Activated CD4-positive, alpha-beta memory T cell treated with anti-CD3 and anti-CD28 coated beads, Interleukin-2, amount 10 ng/mL, durations not matched to agents 7 days and 5 days (primary cell): Measurements from ENCODE around the gene RGS9. TPM values are rescaled to one million over a fixed set of nuclear protein-coding genes. Genes with fewer than 3 reads are reported as not detected.
A peak's percentile ranks its signal among the peaks of the same experiment; 100 is the strongest.
"Not testable (repeated sequence)": the region's sequence is repeated elsewhere in the genome, so short reads cannot be mapped to it uniquely, and the experiment has no call there.

ENCODE experiments used
- CTCF ChIA-PET: fragments of 350-600 bp; sonication (Branson Sonifier 250); formaldehyde crosslinking; loops from one replicate; lab custom pipeline; 2021; ENCODE audit warnings: antibody characterized with exemption, inconsistent platforms; lab: Charles Lee
- POLR2A ChIA-PET: fragments of 350-600 bp; sonication (Branson Sonifier 250); formaldehyde crosslinking; loops from one replicate; lab custom pipeline; 2021; ENCODE audit warnings: antibody characterized with exemption; lab: Charles Lee
- DNase-seq: peaks from one replicate; pipeline ENCODE4 v3.0.0-alpha.2; 2020
- H3K27ac Mint-ChIP-seq: one replicate; pipeline ENCODE4 v1.8.0; 2021; ENCODE audit warnings: mild to moderate bottlenecking, mixed read lengths
- H3K27me3 Mint-ChIP-seq: one replicate; pipeline ENCODE4 v1.8.0; 2021; ENCODE audit warnings: mixed read lengths
- H3K36me3 Mint-ChIP-seq: one replicate; pipeline ENCODE4 v1.8.0; 2021; ENCODE audit warnings: low read depth, mixed read lengths
- H3K4me1 Mint-ChIP-seq: one replicate; pipeline ENCODE4 v1.8.0; 2021; ENCODE audit warnings: mixed read lengths
- H3K4me3 Mint-ChIP-seq: one replicate; pipeline ENCODE4 v1.8.0; 2021; ENCODE audit warnings: mild to moderate bottlenecking, mixed read lengths
- H3K9me3 Mint-ChIP-seq: one replicate; pipeline ENCODE4 v1.8.0; 2021; ENCODE audit warnings: mixed read lengths
- total RNA-seq, 2 experiments: library from RNA; stranded (reverse); gene quantifications; one replicate each; pipeline ENCODE4 v1.2.3, GENCODE V29; 2021

The RGS9 gene
- total RNA-seq, result 10 to 100 TPM; 30.4 to 31.2 TPM

DNA sequence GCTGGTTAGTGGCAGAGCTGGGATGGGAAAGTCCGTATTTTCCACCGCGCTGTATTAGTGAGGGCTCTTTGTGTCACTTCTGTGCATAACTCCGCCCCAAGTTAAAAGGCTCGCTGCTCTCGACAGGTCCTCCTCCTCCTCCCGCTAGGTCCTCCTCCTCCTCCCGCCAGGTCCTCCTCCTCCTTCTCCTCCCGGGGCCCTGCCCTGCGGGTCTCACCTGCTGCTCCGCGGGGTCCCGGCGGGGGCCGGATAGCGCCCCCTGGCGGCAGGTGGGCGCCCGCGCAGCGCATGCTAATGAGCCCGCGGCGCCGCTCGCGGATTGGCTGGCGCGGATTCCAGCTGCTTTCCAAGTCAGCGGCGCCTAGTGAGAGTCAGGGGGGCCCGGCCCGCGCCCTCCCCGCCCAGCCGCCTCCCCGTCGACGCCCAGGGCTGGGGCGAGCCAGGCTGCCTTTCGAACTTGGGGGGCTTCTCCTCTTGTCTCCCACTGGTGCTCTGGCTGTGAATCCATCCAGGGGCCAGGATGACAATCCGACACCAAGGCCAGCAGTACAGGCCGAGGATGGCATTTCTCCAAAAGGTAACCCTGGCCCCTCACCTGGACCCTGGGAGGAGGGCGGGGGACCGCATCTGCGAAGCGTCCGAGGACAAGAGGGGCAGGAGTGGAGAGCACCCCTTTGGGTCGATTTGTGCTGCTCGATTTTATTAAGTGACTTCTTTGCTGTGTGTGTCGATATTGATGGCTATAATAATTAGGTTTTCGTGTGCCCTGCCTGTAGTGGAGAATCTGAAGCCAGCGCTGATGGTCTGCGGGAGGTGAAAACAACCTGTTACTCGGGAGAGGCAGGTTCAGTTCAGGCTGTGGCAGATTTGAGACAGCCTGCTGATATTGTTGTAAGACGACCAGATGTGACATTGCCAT is at the start of gene RGS9:
Gene RGS9 (plus strand): TSS at position 350 of the 919 bp plus-strand sequence. CDS start 171 bp downstream, at position 521.
- peak within 1 kb of the TSS; percentile 84 for H3K4me3 Mint-ChIP-seq
- POLR2A ChIA-PET, result interaction anchor here (0.5 to 10.6 kb wide), 13 partner anchors 10 to 162 kb away, joined by 3 to 69 read pairs (median 5); no protein-coding TSS in a partner anchor
- H3K4me1 Mint-ChIP-seq, result peaks cover 51% of the 10 kb centered on the region
- H3K9me3 Mint-ChIP-seq, result no peaks in the 10 kb centered on the region
- peak within 1 kb of the TSS; percentile 41 for H3K27ac Mint-ChIP-seq
- CTCF ChIA-PET, result interaction anchor here (0.5 to 6.0 kb wide), 40 partner anchors 9 to 1684 kb away, joined by 3 to 69 read pairs (median 6); partner anchors contain the start of gene GNA13
- H3K36me3 Mint-ChIP-seq, result peaks cover 20% of the 10 kb centered on the region
- peak; percentile 90 for DNase-seq
- H3K27me3 Mint-ChIP-seq, result no peaks in the 10 kb centered on the region

GRCh38 chr17:65088621-65089360 is 48.4 kb upstream of the RGS9 start:
- no peak for DNase-seq
- POLR2A ChIA-PET, result no interaction called here
- no peak overlapping the region for H3K4me3 Mint-ChIP-seq
- peaks cover 6% of the 10 kb centered on the region for H3K4me1 Mint-ChIP-seq
- peaks cover 4% of the 10 kb centered on the region for H3K27me3 Mint-ChIP-seq
- H3K9me3 Mint-ChIP-seq, result no peaks in the 10 kb centered on the region
- H3K27ac Mint-ChIP-seq, result no peak overlapping the region
- peaks cover under 1% of the 10 kb centered on the region for H3K36me3 Mint-ChIP-seq
- CTCF ChIA-PET, result interaction anchor here (3.0 kb wide), 1 partner anchor 11 kb away, joined by 12 read pairs; no protein-coding TSS in a partner anchor

GRCh38 chr17:65092262-65092661 is 44.9 kb upstream of the RGS9 start:
- ChIA-PET POLR2A (no interaction called here), CTCF (interaction anchor here (1.3 kb wide), 1 partner anchor 8 kb away, joined by 7 read pairs; no protein-coding TSS in a partner anchor)
- Mint-ChIP-seq H3K4me3 (no peak overlapping the region), H3K27ac (no peak overlapping the region), H3K9me3 (no peaks in the 10 kb centered on the region), H3K27me3 (peaks cover 7% of the 10 kb centered on the region), H3K36me3 (peaks cover 9% of the 10 kb centered on the region), H3K4me1 (peaks cover 11% of the 10 kb centered on the region)
- DNase-seq, result no peak

GRCh38 chr17:65092721-65093356 is 44.3 kb upstream of the RGS9 start:
- H3K36me3 Mint-ChIP-seq, H3K4me3 Mint-ChIP-seq, H3K27ac Mint-ChIP-seq, H3K27me3 Mint-ChIP-seq, DNase-seq, POLR2A ChIA-PET, H3K9me3 Mint-ChIP-seq: not testable (repeated sequence)
- peaks cover 12% of the 10 kb centered on the region for H3K4me1 Mint-ChIP-seq
- CTCF ChIA-PET, result interaction anchor here (1.3 kb wide), 1 partner anchor 8 kb away, joined by 7 read pairs; no protein-coding TSS in a partner anchor

DNA sequence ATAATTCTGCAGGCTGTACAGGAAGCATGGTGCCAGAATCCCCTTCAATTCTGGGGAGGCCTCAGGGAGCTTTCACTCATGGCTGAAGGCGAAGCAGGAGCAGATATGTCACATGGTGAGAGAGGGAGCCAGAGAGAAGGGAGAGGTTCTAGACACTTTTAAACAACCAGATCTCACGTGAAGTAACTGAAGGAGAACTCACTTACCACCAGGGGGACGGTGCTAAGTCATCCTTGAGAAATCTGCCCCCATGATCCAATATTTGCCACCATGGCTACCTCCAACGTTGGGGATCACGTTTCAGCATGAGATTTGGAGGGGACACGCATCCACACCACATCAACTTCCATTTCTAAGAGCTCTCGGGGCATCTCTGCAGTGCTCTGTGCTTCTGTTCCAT is 43.2 kb upstream of the RGS9 start:
- no peaks in the 10 kb centered on the region for H3K9me3 Mint-ChIP-seq
- H3K4me1 Mint-ChIP-seq, result peaks cover 14% of the 10 kb centered on the region
- H3K4me3 Mint-ChIP-seq, result no peak overlapping the region
- ChIA-PET POLR2A (no interaction called here), CTCF (interaction anchor here (1.0 to 1.4 kb wide), 2 partner anchors 65 to 104 kb away, joined by 3 to 4 read pairs; no protein-coding TSS in a partner anchor)
- no peak overlapping the region for H3K27ac Mint-ChIP-seq
- H3K36me3 Mint-ChIP-seq, result peaks cover 9% of the 10 kb centered on the region
- no peak for DNase-seq
- peaks cover 5% of the 10 kb centered on the region for H3K27me3 Mint-ChIP-seq

DNA sequence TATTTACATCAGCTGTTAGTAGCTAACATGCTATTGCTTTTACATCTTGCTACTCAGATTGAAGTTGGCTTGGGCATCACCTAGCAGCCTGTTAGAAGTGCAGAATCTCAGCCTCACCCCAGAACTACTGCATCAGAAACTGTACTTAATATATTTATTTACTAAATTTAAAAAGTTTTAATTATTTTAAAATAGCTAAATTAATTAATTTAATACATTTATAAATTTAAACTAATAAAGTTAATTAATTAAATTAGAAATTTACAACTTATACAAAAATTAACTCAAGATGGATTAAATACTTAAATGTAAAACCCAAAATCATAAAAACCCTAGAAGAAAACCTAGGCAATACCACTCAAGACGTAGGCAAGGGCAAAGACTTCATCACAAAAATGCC is 41.7 kb upstream of the RGS9 start:
- no peaks in the 10 kb centered on the region for H3K9me3 Mint-ChIP-seq
- H3K4me1 Mint-ChIP-seq, result peaks cover 26% of the 10 kb centered on the region
- H3K27me3 Mint-ChIP-seq, result peaks cover 5% of the 10 kb centered on the region
- H3K36me3 Mint-ChIP-seq, result peaks cover 9% of the 10 kb centered on the region
- no peak overlapping the region for H3K4me3 Mint-ChIP-seq
- ChIA-PET POLR2A (interaction anchor here (0.9 kb wide), 1 partner anchor 13 kb away, joined by 3 read pairs; no protein-coding TSS in a partner anchor), CTCF (interaction anchor here (0.6 to 2.1 kb wide), 4 partner anchors 41 to 420 kb away, joined by 3 to 8 read pairs (median 4); partner anchors contain the start of genes LRRC37A3 and RGS9)
- no peak for DNase-seq
- H3K27ac Mint-ChIP-seq, result no peak overlapping the region

- H3K9me3 Mint-ChIP-seq, H3K27me3 Mint-ChIP-seq, DNase-seq, H3K27ac Mint-ChIP-seq, H3K4me3 Mint-ChIP-seq, H3K36me3 Mint-ChIP-seq, POLR2A ChIA-PET: not testable (repeated sequence)
- peaks cover 33% of the 10 kb centered on the region for H3K4me1 Mint-ChIP-seq
- CTCF ChIA-PET, result interaction anchor here (0.6 to 2.1 kb wide), 3 partner anchors 14 to 51 kb away, joined by 4 to 8 read pairs (median 4); partner anchors contain the start of gene RGS9
Observed at GRCh38 chr17:65096382-65096781, 40.8 kb upstream of the RGS9 start.

- POLR2A ChIA-PET, result interaction anchor here (0.8 kb wide), 1 partner anchor 75 kb away, joined by 3 read pairs; no protein-coding TSS in a partner anchor
- Mint-ChIP-seq H3K27ac (no peak overlapping the region), H3K36me3 (peaks cover 9% of the 10 kb centered on the region), H3K4me3 (no peak overlapping the region), H3K4me1 (peaks cover 33% of the 10 kb centered on the region), H3K27me3 (peaks cover 2% of the 10 kb centered on the region), H3K9me3 (no peaks in the 10 kb centered on the region)
- CTCF ChIA-PET, result interaction anchor here (0.9 to 1.1 kb wide), 2 partner anchors 15 to 132 kb away, joined by 3 to 4 read pairs; no protein-coding TSS in a partner anchor
- no peak for DNase-seq
Observed at GRCh38 chr17:65097110-65097509, 40.1 kb upstream of the RGS9 start.

DNA sequence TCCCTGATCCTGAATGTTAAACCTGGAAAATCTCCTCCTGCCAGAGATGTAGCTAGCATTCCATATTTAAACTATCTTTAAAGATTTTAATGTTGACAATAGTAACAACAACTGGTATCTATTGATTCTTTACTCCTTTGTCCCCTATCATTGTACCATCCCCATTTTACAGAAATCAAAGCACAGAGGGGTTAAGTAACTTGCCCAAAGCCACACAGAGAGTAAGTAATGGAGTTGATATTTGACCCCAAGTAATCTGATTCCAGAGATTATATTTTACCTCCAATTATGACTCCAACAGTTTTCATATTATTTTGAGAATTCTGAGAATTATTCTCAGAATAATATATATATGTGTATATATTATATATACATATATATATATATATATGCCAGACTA is 37.7 kb upstream of the RGS9 start:
- DNase-seq, result no peak
- Mint-ChIP-seq H3K4me3 (no peak overlapping the region), H3K9me3 (no peaks in the 10 kb centered on the region), H3K36me3 (peaks cover 3% of the 10 kb centered on the region), H3K27me3 (peaks cover 2% of the 10 kb centered on the region), H3K27ac (peak overlapping the region; percentile 68), H3K4me1 (peaks cover 39% of the 10 kb centered on the region)
- ChIA-PET POLR2A (interaction anchor here (0.7 to 3.9 kb wide), 21 partner anchors 12 to 180 kb away, joined by 3 to 34 read pairs (median 6); partner anchors contain the start of genes GNA13, LRRC37A3 and RGS9), CTCF (interaction anchor here (0.6 to 6.8 kb wide), 31 partner anchors 12 to 180 kb away, joined by 3 to 69 read pairs (median 7); partner anchors contain the start of genes GNA13, LRRC37A3 and RGS9)

GRCh38 chr17:65099941-65100315 is 37.2 kb upstream of the RGS9 start:
- Mint-ChIP-seq H3K4me3 (peak overlapping the region; percentile 78), H3K27me3 (peaks cover 2% of the 10 kb centered on the region), H3K36me3 (peaks cover 3% of the 10 kb centered on the region), H3K9me3 (no peaks in the 10 kb centered on the region), H3K27ac (peak overlapping the region; percentile 95), H3K4me1 (peaks cover 39% of the 10 kb centered on the region)
- POLR2A ChIA-PET, result interaction anchor here (0.6 to 3.9 kb wide), 24 partner anchors 13 to 181 kb away, joined by 3 to 34 read pairs (median 6); partner anchors contain the start of genes GNA13, LRRC37A3 and RGS9
- peak; percentile 80 for DNase-seq
- CTCF ChIA-PET, result interaction anchor here (0.6 to 6.8 kb wide), 44 partner anchors 8 to 181 kb away, joined by 3 to 69 read pairs (median 5); partner anchors contain the start of genes GNA13, LRRC37A3 and RGS9

DNA sequence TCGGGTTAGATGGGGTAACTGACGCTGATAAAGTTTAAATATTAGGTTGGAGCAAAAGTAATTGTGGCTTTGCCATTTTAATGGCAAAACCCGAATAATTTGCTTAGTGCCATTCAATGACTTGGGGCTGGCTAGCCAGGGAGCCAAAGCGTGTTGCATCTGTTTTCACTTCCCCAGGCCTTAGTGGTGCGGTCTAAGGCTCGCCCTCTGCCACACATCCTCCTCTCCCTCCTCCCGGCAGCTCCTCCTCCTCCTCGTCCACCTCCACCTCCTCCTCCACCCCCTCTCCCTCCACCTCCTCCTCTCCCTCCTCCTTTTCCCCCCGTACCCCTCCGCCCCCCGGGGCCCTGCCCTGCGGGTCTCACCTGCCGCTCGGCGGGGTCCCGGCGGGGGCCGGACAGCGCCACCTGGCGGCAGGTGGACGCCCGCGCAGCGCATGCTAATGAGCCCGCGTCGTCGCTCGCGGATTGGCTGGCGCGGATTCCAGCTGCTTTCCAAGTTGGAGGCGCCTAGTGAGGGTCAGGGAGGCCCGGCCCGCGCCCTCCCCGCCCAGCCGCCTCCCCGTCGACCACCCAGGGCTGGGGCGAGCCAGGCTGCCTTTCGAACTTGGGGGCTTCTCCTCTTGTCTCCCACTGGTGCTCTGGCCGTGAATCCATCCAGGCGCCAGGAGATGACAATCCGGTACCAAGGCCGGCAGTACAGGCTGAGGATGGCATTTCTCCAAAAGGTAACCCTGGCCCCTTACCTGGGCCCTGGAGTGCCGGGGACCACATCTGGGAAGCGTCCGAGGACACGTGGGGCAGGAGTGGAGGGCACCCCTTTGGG is 36.6 kb upstream of the RGS9 start:
- DNase-seq, result peak; percentile 87
- H3K4me1 Mint-ChIP-seq, result peaks cover 39% of the 10 kb centered on the region
- peaks cover 3% of the 10 kb centered on the region for H3K36me3 Mint-ChIP-seq
- ChIA-PET POLR2A (interaction anchor here (0.6 to 3.9 kb wide), 27 partner anchors 17 to 595 kb away, joined by 3 to 34 read pairs (median 6); partner anchors contain the start of genes GNA13, LRRC37A3 and RGS9), CTCF (interaction anchor here (0.6 to 6.8 kb wide), 56 partner anchors 8 to 892 kb away, joined by 3 to 69 read pairs (median 4); partner anchors contain the start of genes GNA13, LRRC37A3 and RGS9)
- H3K4me3 Mint-ChIP-seq, result peak overlapping the region; percentile 78
- peaks cover 2% of the 10 kb centered on the region for H3K27me3 Mint-ChIP-seq
- H3K27ac Mint-ChIP-seq, result peak overlapping the region; percentile 95
- no peaks in the 10 kb centered on the region for H3K9me3 Mint-ChIP-seq
